GM18511 (cell line): Measurements from ENCODE around the gene SCO1.

ENCODE experiments used
- ATAC-seq: cut with Tn5 transposase; IDR thresholded peaks from one replicate; pipeline ENCODE4 v1.9.1; 2021; ENCODE audit warnings: mild to moderate bottlenecking, moderate library complexity; ENCODE audit not compliant: unreplicated experiment

The SCO1 gene

GRCh38 chr17:10657148-10657547 lies 40.2 kb downstream of the SCO1 start, which contains the start of gene MYH3:
Gene MYH3 (minus strand): TSS chr17:10657309. CDS start chr17:10655064, 2,245 bp downstream.
- no peak for ATAC-seq

DNA sequence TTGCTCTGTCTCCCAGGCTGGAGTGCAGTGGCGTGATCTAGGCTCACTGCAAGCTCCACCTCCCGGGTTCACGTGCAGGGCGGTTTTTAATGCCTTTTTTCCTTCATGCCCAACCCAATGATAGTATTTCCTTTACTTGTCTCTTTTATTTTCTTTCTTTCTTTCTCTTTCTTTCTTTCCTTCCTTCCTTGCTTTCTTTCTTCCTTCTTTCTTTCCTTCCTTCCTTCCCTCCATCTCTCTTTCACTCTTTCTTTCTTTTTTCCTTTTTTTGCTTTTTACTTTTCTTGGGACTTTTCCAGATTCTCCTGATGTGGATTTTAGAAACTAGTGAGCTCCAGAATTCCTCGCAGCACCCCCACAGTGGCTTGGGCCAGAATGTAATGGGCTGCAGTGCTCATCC lies 43.3 kb downstream of the SCO1 start:
- no peak for ATAC-seq

- ATAC-seq = peak; percentile 63
Observed at GRCh38 chr17:10652984-10653659, 44.2 kb downstream of the SCO1 start.

DNA sequence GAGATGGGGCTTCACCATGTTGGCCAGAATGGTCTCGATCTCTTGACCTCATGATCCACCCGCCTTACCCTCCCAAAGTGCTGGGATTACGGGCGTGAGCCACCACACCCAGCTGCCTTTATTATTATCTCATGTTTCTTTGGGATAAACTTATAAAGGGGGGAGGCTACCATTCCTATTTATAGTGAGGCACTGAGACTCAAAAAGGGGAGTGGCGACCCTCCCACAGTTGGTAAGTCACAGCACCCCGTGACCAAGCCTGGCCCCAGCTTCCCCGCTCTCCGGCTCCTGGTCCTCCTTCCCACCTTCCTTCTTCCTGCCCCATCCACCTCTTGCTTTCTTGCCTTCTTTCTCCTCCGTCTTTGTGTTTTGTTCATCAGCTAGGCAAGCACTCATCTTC lies 45.4 kb downstream of the SCO1 start:
- no peak for ATAC-seq

DNA sequence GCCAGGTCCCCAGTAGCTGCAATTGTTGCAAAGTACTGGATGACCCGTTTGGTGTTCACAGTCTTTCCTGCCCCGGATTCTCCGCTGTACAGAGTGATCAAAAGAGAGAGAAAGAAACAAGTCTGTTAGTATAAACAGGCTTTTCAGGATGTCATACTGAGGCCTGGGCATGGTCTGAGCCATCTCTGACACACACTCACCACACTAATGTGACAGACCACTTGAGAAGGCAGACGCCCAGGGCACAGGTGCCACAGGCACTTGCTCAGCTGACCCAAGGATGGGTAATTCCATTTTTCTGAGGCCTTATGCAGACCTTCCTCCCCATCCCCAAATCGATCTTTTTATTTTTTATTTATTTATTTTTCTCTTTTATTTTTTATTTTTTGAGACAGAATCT lies 47.7 kb downstream of the SCO1 start:
- ATAC-seq = no peak

DNA sequence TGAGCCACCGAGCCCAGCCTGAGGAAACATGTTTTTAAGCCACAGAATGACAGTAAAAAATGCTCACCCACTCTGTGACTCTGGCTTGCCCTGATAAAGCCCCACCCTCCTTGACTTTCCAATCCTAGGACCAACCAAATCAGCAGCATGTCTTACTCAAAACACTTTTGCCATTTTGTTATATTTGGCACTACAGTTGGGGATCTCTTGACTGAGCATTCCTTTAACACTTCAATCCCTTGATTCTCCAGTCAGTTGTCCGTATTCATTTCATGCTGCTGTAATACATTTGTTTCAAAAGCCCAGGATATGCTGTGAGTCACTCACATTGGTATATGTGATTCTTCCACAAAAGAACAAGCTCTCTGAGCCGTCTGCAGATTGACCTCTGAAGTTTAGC lies 48.4 kb downstream of the SCO1 start:
- no peak for ATAC-seq

DNA sequence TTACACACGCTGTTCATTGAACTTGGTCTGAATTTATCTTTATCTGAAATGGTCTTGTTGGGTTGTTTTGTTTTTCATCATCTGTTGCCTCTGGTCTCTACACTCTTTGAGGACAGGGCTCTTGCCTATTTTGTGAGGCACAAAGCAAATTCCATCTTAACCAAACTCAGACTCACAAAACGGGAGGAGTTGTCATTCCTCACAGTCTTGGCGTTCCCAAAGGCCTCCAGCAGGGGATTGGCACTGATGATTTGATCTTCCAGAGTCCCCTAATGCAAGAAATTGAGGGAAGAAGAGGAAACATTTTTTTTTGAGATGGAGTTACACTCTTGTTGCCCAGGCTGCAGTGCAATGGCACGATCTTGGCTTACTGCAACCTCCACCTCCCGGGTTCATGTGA lies 49.0 kb downstream of the SCO1 start:
- no peak for ATAC-seq

DNA sequence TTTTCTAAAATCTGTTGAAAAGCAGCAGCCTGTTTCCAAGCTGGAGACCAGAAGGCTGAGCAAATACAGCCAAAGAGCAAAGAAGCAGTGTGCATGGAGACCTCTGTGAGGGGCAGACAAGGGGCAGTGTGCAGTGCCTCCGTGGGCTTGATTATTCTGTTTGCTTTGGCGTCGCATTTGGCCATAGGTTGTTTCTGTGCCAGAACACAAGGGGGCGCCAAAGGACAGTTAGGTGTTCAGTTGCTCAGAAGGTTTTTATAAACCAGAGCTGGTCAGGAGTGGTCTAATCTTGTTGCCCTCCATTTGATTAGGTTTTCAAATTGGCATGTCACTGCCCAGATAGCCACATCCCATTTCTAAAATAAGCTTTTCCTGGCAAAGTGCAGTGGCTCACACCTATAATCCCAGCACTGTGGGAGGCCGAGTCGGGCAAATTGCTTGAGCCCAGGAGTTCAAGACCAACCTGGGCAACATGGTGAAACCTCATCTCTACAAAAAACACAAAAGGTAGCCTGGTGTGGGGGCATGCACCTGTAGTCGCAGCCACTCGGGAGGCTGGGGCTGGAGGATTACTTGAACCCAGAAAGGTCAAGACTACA lies 50.8 kb downstream of the SCO1 start:
- peak; percentile 77 for ATAC-seq

DNA sequence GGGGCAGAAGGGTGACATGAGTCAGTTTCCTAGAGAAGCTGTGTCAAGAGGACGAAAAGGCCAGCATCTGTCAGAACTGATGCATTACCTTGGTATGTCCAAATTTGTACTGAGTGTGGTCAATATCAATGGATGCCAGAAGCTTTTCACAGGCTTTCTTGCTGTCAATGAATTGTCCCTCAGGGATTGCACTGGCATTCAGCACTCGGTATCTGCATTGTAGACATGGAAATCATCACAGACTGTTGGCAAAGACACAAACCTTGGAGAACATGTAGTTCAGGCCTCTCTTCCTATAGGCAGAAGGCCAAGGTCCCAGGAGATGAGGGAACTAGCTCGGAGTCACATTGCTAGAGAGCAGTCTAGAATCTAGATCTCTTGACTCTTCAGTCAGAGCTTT lies 56.9 kb downstream of the SCO1 start:
- no peak for ATAC-seq

- no peak for ATAC-seq
Observed at GRCh38 chr17:10638151-10638550, 59.2 kb downstream of the SCO1 start.

- no peak for ATAC-seq
Observed at GRCh38 chr17:10635290-10635689, 62.0 kb downstream of the SCO1 start.

DNA sequence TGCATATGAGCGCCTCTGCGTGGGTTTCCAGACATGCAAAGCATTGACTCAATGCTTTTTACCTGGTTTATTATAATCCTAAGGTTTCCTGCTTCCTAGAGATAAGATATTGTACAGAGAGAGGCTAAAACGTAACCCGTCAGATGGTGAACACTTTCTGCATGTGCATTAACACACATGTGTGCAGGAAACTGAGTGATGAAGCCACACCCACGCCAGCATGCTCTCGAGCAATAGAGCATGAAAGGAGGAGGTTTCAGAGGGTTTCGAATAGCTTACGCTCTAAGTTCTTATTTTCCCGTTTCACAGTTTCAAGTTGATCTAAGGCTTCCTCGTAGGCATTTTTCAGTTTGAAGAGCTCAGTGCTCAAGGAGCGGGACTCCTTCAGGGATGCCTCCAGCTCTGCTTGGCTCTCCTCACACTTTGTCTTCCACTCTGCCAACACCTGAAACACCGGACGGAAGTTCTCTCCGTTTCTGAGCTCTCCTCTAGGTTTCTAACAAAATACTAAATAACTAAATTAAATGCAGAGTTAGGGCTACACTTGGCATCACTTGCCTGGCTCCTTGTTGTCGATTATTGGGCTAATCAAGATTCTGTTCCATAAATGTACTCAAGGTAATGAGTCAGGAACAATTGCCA lies 63.5 kb downstream of the SCO1 start:
- ATAC-seq = peak; percentile 98

GRCh38 chr17:10631701-10632100 lies 65.6 kb downstream of the SCO1 start:
- ATAC-seq = no peak

DNA sequence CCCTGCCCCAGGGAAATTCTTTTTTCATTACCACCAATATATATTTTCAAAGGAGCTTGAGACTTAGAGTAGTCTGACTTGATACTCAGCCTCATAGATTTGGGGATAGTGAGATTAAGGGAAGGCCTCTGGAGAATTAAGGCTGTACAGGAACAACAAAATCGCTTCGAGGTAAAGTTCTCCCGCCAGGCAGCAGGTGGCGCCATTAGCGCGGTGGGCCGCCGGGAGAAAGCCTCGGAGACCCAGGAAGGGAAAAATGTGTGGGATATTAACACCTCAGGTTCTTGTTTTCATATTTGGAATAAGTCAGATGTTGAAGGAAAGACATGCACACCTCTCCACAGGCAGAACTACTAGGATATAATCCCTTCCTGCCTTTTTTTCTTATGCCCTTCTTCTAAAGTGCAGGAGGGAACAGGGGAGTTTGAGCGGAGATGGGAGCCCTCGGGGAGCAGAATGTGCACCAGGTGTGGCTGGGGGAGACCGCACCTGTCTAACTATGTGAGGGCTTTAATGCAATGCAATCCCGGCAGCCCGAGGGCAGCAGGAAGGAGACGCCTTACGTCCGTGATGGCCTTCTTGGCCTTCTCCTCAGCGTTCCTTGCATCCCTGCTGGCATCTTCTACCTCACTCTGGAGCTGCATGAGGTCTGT lies 66.2 kb downstream of the SCO1 start:
- no peak for ATAC-seq

DNA sequence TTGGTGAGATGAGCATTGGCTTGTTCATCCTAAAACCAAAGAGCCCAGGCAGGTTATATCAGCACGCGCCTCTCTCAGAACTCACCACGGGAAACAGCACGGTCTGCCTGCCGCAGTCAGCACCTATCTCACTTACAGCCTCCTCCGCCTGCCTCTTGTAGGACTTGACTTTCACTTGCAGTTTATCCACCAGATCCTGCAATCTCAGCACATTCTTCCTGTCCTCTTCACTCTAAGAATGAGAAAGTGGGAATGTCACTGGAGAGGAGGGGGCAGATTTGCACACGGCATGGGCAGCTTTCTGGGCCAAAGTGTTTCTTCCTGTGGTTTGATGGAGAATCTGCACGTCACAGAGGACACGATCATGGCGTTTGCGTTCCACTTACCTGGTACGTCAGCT lies 67.6 kb downstream of the SCO1 start:
- ATAC-seq = no peak

DNA sequence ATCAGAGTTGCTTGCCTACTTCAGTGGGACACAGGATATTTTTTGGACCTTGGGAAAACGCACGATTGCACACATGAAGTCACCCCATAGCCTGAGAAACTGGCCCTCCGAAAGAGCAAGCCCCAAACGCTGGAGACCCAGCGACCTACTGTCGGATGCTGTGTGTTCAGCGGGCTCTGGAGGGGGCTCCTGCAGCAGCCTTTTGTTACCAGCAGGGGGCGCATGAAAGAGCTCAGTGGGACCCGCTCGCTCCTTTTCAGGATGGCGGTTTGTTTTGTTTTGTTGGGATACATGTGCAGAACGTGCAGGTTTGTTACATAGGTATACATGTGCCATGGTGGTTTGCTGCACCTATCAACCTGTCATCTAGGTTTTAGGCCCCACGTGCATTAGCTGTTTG lies 68.6 kb downstream of the SCO1 start:
- ATAC-seq = no peak

DNA sequence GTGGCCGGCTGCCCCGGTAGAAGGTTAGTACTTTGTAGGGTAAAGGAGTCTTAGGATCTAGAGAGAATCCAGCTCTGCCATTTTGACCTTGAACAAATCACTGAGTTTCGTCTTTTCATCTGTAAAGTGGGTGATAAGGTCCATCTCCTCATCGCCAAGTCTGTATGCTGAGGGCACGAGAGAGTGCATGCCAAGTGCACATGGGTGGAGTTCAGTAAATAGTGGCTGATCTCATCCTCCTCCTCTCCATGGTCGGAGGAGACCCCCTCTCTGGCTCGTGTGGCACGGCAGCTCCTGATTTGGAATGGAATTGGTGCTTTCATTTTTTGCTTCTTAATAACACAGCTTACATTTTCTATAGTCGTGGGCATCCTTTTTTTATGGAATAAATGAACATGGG lies 70.9 kb downstream of the SCO1 start:
- no peak for ATAC-seq

DNA sequence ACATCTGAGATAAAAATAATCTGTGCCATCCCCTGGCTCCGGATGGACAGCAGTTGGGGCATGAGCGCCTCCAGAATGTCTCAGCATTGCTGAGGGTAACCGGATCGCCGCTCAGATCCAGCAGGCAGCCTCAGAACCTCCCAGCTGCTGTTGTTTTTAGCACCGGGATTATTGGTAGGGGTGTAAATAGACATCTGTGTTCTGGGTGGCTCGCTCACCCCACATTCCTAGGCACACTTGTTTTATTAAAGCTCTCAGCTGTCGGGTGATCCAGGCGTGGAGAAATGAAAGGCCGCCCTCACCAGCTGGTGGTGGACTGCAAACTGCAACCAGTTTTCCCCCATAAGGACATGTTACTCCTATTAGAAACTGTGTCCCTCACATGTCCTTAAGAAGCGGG lies 72.4 kb downstream of the SCO1 start:
- no peak for ATAC-seq

GRCh38 chr17:10623737-10624338 lies 73.5 kb downstream of the SCO1 start:
- no peak for ATAC-seq

GRCh38 chr17:10622617-10623485 lies 74.5 kb downstream of the SCO1 start:
- ATAC-seq = no peak
